IPS-18c (cell line): ENCODE results near the gene GARNL3.

Source experiments
- H3K4me3 ChIP-seq: 2 replicates; pipeline ENCODE4 v1.7.0; 2013; ENCODE audit warnings: low read depth, mild to moderate bottlenecking, low read length, moderate library complexity; ENCODE audit not compliant: insufficient read depth
- H3K9me3 ChIP-seq: one replicate; pipeline ENCODE4 v1.6.1; 2013; ENCODE audit warnings: mild to moderate bottlenecking, low read length, moderate library complexity; ENCODE audit not compliant: control insufficient read depth, insufficient read depth

Gene GARNL3

GRCh38 chr9:127264462-127265219, at the start of gene GARNL3:
Gene GARNL3, plus strand, starts transcription at chr9:127264774. Its CDS starts 104 bp downstream, at chr9:127264878.
- H3K4me3 ChIP-seq = no peak within 1 kb of the TSS
- H3K9me3 ChIP-seq = no peaks in the 10 kb centered on the region

- Histone ChIP-seq H3K4me3 (no peak overlapping the region), H3K9me3 (peaks cover 3% of the 10 kb centered on the region)
Measured at GRCh38 chr9:127215268-127216209, 49.0 kb upstream of the GARNL3 start.

GRCh38 chr9:127216210-127216887, 48.2 kb upstream of the GARNL3 start:
- Histone ChIP-seq H3K4me3 (no peak overlapping the region), H3K9me3 (no peaks in the 10 kb centered on the region)

GRCh38 chr9:127216888-127217217, 47.7 kb upstream of the GARNL3 start:
- H3K9me3 ChIP-seq = no peaks in the 10 kb centered on the region
- H3K4me3 ChIP-seq = no peak overlapping the region

- Histone ChIP-seq H3K4me3 (no peak overlapping the region), H3K9me3 (no peaks in the 10 kb centered on the region)
Measured at GRCh38 chr9:127218818-127219217, 45.8 kb upstream of the GARNL3 start.

GRCh38 chr9:127219520-127219919, 45.1 kb upstream of the GARNL3 start:
- H3K4me3 ChIP-seq = no peak overlapping the region
- no peaks in the 10 kb centered on the region for H3K9me3 ChIP-seq

- Histone ChIP-seq H3K4me3 (no peak overlapping the region), H3K9me3 (no peaks in the 10 kb centered on the region)
Measured at GRCh38 chr9:127221695-127222094, 42.9 kb upstream of the GARNL3 start.

- no peaks in the 10 kb centered on the region for H3K9me3 ChIP-seq
- H3K4me3 ChIP-seq = no peak overlapping the region
Measured at GRCh38 chr9:127222388-127223095, 42.0 kb upstream of the GARNL3 start.

GRCh38 chr9:127223266-127223665, 41.3 kb upstream of the GARNL3 start:
- H3K9me3 ChIP-seq = no peaks in the 10 kb centered on the region
- H3K4me3 ChIP-seq = no peak overlapping the region

- H3K4me3 ChIP-seq = peak overlapping the region; percentile 58
- H3K9me3 ChIP-seq = no peaks in the 10 kb centered on the region
Measured at GRCh38 chr9:127223810-127224177, 40.8 kb upstream of the GARNL3 start.

- Histone ChIP-seq H3K9me3 (no peaks in the 10 kb centered on the region), H3K4me3 (peak overlapping the region; percentile 86)
Measured at GRCh38 chr9:127224178-127224882, 40.2 kb upstream of the GARNL3 start.

- Histone ChIP-seq H3K9me3 (no peaks in the 10 kb centered on the region), H3K4me3 (peak overlapping the region; percentile 86)
Measured at GRCh38 chr9:127224883-127225739, 39.5 kb upstream of the GARNL3 start.

- peak overlapping the region; percentile 71 for H3K4me3 ChIP-seq
- H3K9me3 ChIP-seq = no peaks in the 10 kb centered on the region
Measured at GRCh38 chr9:127225801-127226625, 38.6 kb upstream of the GARNL3 start.

GRCh38 chr9:127229691-127230417, 34.7 kb upstream of the GARNL3 start:
- Histone ChIP-seq H3K9me3 (no peaks in the 10 kb centered on the region), H3K4me3 (no peak overlapping the region)

GRCh38 chr9:127231666-127232065, 32.9 kb upstream of the GARNL3 start:
- Histone ChIP-seq H3K9me3 (no peaks in the 10 kb centered on the region), H3K4me3 (no peak overlapping the region)
